Gastrocnemius medialis (tissue), 4 donors: ENCODE results near the gene ACSS2. TPM values are rescaled to one million over a fixed set of nuclear protein-coding genes. Genes with fewer than 3 reads are reported as not detected.

ENCODE experiments used
- ATAC-seq, 2 donors: fragments of 150-250 bp; one replicate each; pipeline ENCODE4 v1.9.1; 2016
- DNase-seq, 2 donors: peaks; one replicate each; pipeline ENCODE4 v3.0.0-alpha.2; 2019
- H3K27ac ChIP-seq, 4 donors: fragments of 200-600 bp; sonication (generic); 1 replicate in 1 of 4; 2 replicates in 3 of 4; pipeline ENCODE4 v1.5.1; 2016 to 2018; ENCODE audit warnings: mild to moderate bottlenecking in 2 of 4, moderate library complexity in 1 of 4
- H3K27me3 ChIP-seq, 3 donors: fragments of 200-600 bp; sonication (generic) in 2 of 3; 1 replicate in 1 of 3; 2 replicates in 2 of 3; pipeline versions ENCODE4 v1.5.1 to v1.6.0; 2016 to 2019; ENCODE audit warnings: mild to moderate bottlenecking in 1 of 3, moderate library complexity in 1 of 3
- H3K36me3 ChIP-seq, 2 donors: fragments of 200-600 bp; sonication (generic) in 1 of 2; one replicate each; pipeline ENCODE4 v1.5.1; 2017 to 2018
- H3K4me1 ChIP-seq, 2 donors: fragments of 200-600 bp; sonication (generic) in 1 of 2; one replicate each; pipeline ENCODE4 v1.5.1; 2016 to 2017; ENCODE audit warnings: mild to moderate bottlenecking in 2 of 2
- H3K4me3 ChIP-seq, 4 donors: fragments of 200-600 bp; sonication (generic) in 3 of 4; 1 replicate in 1 of 4; 2 replicates in 3 of 4; pipeline ENCODE4 v1.5.1; 2016 to 2019; ENCODE audit warnings: mild to moderate bottlenecking in 2 of 4
- H3K9me3 ChIP-seq, 3 donors: fragments of 200-600 bp; sonication (generic) in 2 of 3; 1 replicate in 1 of 3; 2 replicates in 2 of 3; pipeline ENCODE4 v1.5.1; 2016 to 2019
- POLR2A ChIP-seq, 2 donors: fragments of 450-650 bp; IDR thresholded peaks; one replicate each; pipeline ENCODE4 v1.6.1; 2017; ENCODE audit warnings: antibody characterized with exemption in 2 of 2, mild to moderate bottlenecking in 2 of 2, moderate library complexity in 2 of 2
- in situ Hi-C, 4 donors: fragments of 200-750 bp; cut with MboI; loops; one replicate each; pipeline versions ENCODE4 v1.15.0 to v1.8.0; 2017; ENCODE audit warnings: low sequenced_read_pairs in 4 of 4
- intact Hi-C: fragments of 100-400 bp; cut with DNase I; formaldehyde crosslinking; loops from one replicate; pipeline ENCODE4 v1.15.1; 2023; ENCODE audit warnings: low total_unique reads
- total RNA-seq, 4 donors: library from RNA; depleted of rRNA; stranded (reverse); fragments of >200 nt; gene quantifications; one replicate each; pipeline versions ENCODE4 v1.1.0 to v1.2.3, GENCODE V29; 2016
- TF ChIP-seq, protein P1 (sequence below), 5 experiments: fragments of 450-650 bp in 3 of 5; fragments of 200-600 bp in 2 of 5; sonication (generic) in 2 of 5; IDR thresholded peaks in 4 of 5; conservative IDR thresholded peaks in 1 of 5; 1 replicate in 4 of 5; 2 replicates in 1 of 5; pipeline ENCODE4 v1.5.1; 2016 to 2019; ENCODE audit warnings: antibody characterized with exemption in 5 of 5, mild to moderate bottlenecking in 3 of 5, moderate library complexity in 3 of 5

The ACSS2 gene
- total RNA-seq, 4 donors from 2014 or later = 70.5 to 94.7 (median 88.1) TPM

DNA sequence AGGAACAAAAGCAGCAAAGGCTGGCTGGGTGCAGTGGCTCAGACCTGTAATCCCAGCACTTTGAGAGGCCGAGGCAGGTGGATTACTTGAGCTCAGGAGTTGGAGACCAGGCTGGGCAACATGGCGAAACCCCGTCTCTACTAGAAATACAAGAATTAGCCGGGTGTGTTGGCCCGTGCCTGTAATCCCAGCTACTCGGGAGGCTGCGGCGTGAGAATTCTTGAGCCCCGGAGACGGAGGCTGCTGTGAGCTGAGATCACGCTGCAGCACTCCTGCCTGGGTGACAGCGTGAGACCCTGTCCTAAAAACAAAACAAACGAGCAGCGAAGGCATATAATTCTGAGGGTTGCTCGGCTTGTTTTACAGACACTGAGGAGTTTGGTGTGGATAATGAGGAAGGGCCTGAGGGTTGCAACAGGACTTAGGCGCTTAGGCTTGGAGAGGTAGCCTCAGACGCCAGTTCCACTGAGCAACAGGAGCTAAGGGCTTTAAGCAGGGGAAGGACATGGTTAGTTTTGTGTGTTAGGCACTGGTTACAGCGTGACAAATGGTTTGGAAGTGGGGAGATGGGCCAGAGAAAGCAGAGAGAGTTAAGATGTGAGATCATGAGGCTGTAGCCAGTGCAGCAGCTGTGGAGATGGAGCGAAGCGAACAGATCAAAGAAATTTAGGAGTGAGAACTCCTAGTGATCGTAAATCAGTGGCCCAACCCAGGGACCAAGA lies 80.5 kb downstream of the ACSS2 start:
- DNase-seq = no peak
- H3K36me3 ChIP-seq = no peaks in the 10 kb centered on the region
- intact Hi-C loops (loop anchor here (10.0 kb wide), 1 partner anchor 138 kb away; the partner anchor contains the start of gene TRPC4AP), in situ Hi-C loops (loop anchor here in 3 of 4 donors (5.0 kb wide), 1 partner anchor 85 kb away; the partner anchor contains the start of gene GGT7 (in 3 of the 3))
- TF ChIP-seq, protein P1, sequence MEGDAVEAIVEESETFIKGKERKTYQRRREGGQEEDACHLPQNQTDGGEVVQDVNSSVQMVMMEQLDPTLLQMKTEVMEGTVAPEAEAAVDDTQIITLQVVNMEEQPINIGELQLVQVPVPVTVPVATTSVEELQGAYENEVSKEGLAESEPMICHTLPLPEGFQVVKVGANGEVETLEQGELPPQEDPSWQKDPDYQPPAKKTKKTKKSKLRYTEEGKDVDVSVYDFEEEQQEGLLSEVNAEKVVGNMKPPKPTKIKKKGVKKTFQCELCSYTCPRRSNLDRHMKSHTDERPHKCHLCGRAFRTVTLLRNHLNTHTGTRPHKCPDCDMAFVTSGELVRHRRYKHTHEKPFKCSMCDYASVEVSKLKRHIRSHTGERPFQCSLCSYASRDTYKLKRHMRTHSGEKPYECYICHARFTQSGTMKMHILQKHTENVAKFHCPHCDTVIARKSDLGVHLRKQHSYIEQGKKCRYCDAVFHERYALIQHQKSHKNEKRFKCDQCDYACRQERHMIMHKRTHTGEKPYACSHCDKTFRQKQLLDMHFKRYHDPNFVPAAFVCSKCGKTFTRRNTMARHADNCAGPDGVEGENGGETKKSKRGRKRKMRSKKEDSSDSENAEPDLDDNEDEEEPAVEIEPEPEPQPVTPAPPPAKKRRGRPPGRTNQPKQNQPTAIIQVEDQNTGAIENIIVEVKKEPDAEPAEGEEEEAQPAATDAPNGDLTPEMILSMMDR (IDR thresholded peaks at IDR 0.05 in 4 of 5, conservative IDR thresholded peaks at IDR 0.05 in 1 of 5) = no peak
- TF ChIP-seq POLR2A (IDR thresholded peaks at IDR 0.05) = no peak
- peaks cover 21 to 42% of the 10 kb centered on the region in 2 donors for H3K4me1 ChIP-seq
- peak overlapping the region in 3 of 4 donors; percentile 86 to 98 (median 96) for H3K27ac ChIP-seq
- no peak for ATAC-seq
- H3K9me3 ChIP-seq = no peaks in the 10 kb centered on the region
- no peak overlapping the region for H3K4me3 ChIP-seq
- no peaks in the 10 kb centered on the region for H3K27me3 ChIP-seq

DNA sequence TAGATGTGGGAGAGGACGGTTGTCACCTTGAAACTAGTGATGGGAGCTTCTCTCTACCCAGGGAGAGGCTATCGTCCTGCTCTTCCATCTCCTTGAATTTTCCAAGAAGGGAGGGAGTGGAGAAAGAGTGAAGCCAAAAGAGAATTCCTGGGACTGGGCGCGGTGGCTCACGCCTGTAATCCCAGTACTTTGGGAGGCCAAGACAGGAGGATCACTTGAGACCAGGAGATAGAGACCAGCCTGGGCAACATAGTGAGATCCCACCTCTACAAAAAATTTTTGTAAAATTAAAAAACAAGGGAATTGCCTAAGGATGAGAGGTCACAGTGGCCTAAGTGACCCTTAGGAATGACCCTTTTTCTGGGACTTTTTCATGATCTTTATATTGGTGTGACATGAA lies 88.1 kb downstream of the ACSS2 start:
- intact Hi-C loops (no loop called here), in situ Hi-C loops (loop anchor here in 1 of 4 donors (5.0 kb wide), 1 partner anchor 92 kb away; the partner anchor contains the start of gene GGT7)
- no peak overlapping the region for H3K4me3 ChIP-seq
- ATAC-seq (no peak), DNase-seq (no peak)
- no peaks in the 10 kb centered on the region for H3K27me3 ChIP-seq
- H3K4me1 ChIP-seq = peaks cover 10 to 17% of the 10 kb centered on the region in 2 donors
- no peak for TF ChIP-seq POLR2A (IDR thresholded peaks at IDR 0.05)
- TF ChIP-seq, protein P1 (IDR thresholded peaks at IDR 0.05 in 4 of 5, conservative IDR thresholded peaks at IDR 0.05 in 1 of 5) = no peak
- no peak overlapping the region for H3K27ac ChIP-seq
- no peaks in the 10 kb centered on the region for H3K36me3 ChIP-seq
- H3K9me3 ChIP-seq = no peaks in the 10 kb centered on the region

DNA sequence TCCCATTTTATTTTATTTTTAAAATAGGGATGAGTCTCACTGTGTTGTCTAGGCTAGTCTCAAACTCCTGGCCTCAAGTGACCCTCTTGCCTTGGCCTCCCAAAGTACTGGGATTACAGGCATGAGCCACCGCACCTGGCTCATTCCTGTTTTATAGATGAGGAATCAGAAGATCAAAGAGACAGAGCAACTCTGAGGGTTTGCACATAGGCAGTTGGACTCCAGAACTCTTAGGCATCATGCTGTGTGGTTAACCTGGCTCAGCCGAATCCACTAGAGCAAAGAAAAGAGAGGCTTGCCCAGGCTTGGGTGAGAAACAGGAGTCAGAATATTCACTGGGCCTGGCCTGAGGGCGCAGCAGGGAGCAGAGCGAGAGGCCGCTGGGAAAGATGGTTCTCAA lies 88.6 kb downstream of the ACSS2 start:
- no peak for ATAC-seq
- Histone ChIP-seq H3K36me3 (no peaks in the 10 kb centered on the region), H3K4me1 (peaks cover 10 to 17% of the 10 kb centered on the region in 2 donors), H3K27ac (no peak overlapping the region), H3K27me3 (no peaks in the 10 kb centered on the region), H3K9me3 (no peaks in the 10 kb centered on the region), H3K4me3 (no peak overlapping the region)
- no peak for DNase-seq
- in situ Hi-C loops = no loop called here
- TF ChIP-seq, protein P1 (IDR thresholded peaks at IDR 0.05 in 4 of 5, conservative IDR thresholded peaks at IDR 0.05 in 1 of 5) = no peak
- intact Hi-C loops = no loop called here

DNA sequence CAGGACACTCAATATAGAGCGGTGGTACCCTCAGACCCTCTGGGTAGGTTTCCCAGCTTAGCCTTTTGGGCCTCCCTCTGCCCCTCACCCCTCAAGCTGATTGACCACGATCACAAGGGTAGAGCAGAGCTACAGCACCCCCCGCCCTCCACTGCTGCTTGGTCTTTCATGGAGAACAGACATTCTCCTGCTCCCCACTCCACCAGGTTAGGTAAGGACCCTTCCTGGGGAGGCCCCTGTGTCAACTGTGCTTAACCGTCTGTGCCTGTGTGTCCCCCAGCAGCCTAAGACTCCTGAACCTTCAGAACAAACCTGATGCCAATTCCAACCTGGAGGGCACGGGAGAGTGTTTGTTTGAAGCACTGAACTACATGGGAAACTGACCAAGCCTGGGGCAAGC lies 91.0 kb downstream of the ACSS2 start:
- Histone ChIP-seq H3K27ac (no peak overlapping the region), H3K4me3 (no peak overlapping the region), H3K27me3 (no peaks in the 10 kb centered on the region), H3K36me3 (no peaks in the 10 kb centered on the region), H3K4me1 (peaks cover 11 to 19% of the 10 kb centered on the region in 2 donors), H3K9me3 (no peaks in the 10 kb centered on the region)
- in situ Hi-C loops (no loop called here), intact Hi-C loops (no loop called here)
- no peak for TF ChIP-seq POLR2A (IDR thresholded peaks at IDR 0.05)
- TF ChIP-seq, protein P1 (IDR thresholded peaks at IDR 0.05 in 4 of 5, conservative IDR thresholded peaks at IDR 0.05 in 1 of 5) = no peak
- ATAC-seq (no peak), DNase-seq (no peak)
